GM19395 (cell line): Measurements from ENCODE around the gene TCIRG1.

Experiments
- ATAC-seq: cut with Tn5 transposase; IDR thresholded peaks from one replicate; pipeline ENCODE4 v1.9.1; 2021; ENCODE audit warnings: mild to moderate bottlenecking, moderate library complexity; ENCODE audit not compliant: unreplicated experiment

TCIRG1 gene

DNA sequence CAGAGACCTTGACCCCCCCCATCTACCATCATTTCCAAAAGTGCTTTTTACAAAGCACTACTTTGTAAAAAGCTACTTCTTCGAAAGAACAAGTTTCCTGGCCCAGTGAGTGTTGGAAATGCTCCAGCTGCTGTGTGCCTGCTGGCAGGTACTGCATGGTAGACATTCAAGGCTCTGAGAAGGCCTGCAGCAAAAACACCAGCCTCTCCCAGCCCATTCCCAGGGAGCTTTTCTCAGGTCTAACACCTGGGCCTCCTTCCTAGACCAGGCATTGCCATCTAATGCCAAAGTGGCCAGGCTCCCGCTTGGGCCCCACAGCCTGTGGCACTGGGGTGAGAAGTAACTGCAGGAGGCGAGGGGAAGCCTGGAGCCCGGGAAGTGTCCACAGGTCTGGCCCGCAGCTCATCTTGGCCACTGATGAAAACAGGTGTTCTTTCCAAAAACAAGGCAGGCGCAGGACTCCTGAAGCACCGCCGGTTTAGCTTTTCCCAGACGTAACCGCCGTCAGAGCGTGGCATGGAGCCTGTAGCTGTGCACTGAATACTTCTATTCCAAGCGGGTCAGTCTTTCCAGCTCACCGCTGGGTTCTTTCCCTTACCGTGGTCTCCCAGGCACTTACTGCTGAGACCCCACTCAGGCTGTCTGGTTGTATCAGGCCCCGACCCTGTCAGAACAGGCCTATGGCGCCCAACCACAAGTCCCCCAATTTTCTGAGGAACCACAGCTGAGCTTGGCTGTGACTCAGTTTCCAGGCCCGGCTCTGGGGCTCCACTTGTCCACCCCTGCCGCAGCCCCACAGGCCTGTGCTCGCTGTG lies 1.2 kb upstream of the TCIRG1 start:
- no peak for ATAC-seq

DNA sequence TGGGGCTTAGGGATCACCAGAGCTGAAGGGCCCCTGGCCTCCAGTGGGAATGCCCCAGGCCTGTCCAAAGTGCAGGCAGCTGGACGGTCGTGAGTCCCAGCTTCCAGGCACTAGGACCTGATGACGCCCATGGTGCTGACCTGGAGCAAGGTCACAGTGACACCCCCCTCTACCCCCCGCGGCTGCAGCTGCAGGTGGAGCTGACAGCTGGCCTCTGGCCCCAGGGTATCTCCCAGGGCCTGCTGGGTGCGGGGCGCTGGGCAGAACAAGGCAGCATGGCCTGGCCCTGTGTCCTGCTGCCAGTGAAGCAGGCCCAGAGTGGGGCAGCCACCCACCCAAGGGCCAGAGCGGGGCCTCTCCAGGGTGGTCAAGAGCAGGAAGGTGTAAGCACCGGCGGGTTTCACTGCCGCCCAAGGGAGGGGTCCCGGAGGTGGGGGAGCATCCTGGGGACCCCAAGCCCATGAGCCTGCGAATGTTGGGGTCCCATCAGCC lies 553 bp upstream of the TCIRG1 start:
- ATAC-seq = no peak

DNA sequence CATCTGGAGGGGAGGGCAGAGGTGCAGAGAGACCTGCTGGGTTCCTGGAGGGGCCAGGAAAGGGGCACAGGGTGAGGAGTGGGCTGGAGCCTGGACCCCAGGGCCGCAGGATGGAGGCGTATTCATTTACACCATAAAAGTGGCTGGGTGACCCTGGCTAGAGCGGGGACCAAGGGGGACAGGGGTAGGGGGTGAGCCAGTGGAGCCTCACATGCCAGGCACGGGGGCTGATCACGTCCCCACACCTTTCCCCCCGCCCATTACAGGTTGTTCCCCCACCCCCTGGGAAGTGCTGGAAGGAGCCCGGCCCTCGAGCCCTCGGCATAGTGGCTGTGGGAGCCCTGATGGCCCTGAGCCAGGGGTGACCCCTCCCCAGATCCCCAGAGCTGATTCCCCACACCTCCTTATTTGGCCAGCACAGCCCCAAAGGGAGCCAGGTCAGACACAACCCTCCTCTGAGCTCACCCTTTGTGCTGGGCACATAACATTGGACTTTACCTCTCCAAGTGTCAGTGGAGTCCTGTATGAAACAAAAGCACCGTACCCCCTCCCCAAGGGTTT lies 781 bp downstream of the TCIRG1 start:
- no peak for ATAC-seq

DNA sequence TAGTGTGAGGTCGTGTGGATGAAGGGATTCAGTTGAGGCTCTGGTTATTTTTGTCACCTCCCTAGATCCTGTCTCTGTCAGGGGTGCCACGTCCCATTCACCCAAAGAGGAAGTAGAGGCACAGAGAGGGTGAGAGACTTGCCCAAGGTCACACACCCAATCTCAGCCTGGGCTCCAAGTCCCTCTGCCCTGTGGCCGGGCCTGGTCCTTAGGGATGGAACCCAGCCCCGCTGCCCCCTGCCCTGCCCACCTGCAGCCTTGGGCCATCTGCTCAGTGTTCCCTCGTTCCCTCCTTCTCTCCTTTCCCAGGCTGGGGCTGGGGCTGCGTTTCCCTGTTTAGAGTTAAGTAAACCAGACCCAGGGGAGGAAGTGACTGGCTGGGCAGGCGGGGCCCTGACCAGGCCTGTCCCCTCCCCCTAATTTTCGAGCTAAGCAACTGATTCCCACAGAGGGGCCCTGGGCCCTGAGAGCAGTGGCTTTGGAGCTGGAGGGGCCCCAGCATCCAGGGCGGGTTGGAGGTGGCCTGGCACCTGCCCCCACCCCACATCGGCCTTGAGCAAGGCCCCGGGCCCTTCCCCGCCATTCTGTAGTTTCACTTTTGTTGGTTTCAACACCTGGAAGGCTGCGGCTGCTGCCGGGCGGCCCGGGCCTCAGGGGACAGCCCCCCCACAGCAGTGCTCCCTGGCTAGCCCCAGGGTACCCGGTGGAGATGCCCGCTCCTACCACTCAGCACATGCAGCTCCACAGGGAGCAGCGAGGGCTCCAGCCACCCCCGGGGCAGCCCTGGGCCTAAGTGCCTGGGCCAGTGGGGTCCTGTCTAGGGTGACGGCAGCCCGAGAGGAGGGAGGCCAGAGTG lies 1.5 kb downstream of the TCIRG1 start:
- ATAC-seq = peak; percentile 55

DNA sequence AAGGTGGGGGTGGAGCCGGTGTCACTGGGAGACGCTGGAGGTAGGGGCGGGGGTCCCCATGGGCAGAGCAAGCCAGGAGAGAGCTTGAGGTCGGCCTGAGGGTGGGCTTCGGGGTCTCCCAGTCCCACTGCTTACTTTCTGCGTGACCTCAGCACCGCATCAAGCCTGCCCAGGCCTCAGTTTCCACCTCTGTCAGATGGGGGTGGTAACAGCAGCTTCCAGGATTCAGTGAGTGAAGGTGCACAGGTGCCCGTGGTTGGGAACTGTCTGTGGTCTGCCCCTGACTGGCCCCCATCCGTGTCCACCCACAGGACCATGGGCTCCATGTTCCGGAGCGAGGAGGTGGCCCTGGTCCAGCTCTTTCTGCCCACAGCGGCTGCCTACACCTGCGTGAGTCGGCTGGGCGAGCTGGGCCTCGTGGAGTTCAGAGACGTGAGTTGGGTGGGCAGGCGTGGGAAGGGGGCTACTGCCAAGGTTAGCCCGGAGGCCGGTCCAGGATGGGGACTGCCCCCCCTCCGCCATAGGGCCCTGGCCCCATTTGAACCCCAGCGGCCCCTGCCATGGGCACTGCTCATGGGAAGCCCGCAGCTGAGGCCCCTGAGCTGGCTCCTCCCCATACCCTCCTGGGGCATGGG lies 2.2 kb downstream of the TCIRG1 start:
- ATAC-seq = no peak

DNA sequence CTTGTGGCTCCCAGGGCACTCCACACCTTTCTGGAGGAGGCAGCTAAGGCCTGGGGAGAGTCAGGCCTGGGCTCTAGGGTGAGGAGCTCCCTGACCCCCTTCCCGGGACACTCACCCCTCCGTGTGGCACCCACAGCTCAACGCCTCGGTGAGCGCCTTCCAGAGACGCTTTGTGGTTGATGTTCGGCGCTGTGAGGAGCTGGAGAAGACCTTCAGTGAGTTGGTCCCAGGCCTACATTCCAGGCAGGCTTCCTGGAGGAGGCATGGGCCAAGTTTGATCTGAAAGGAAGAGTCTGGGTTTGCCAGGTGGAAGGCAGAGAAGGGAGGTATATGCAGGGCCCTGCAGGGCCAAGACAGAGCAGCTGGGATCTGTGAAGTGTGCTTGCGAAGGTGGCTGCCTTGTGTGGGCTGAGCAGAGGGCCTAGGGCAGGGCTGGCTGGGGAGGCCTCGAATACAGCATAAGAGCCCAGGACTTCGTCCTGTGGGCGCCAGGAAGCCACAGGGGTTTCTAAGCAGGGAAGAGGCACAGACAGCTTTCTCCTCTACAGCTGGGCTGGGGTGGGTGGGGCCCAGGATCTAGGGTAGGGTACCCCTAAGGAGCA lies 2.9 kb downstream of the TCIRG1 start:
- ATAC-seq = no peak

DNA sequence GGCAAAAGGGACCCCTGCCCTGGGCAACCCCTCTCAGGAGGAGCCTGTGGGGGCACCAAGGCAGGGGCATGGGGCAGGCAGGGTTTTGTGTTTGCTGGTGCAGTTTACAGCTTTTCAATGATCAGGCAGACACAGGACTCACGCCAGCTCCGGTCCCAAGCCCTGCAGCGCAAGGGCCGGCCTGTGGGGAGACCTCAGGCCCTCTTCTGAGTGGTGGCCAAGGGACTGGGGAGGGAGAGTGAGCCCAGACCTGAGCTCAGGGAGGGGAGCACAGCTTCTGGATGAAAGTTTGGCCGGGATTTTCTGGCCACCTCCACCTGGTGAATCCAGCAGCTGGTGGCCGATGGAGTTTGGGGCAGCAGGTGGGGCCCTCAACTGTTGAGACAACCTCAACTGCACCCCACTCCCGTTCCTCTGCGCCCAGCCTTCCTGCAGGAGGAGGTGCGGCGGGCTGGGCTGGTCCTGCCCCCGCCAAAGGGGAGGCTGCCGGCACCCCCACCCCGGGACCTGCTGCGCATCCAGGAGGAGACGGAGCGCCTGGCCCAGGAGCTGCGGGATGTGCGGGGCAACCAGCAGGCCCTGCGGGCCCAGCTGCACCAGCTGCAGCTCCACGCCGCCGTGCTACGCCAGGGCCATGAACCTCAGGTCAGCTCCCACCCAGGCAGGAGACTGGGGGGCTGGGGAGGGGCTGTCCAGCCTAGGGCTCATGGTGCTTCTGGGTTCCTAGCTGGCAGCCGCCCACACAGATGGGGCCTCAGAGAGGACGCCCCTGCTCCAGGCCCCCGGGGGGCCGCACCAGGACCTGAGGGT lies 3.6 kb downstream of the TCIRG1 start:
- ATAC-seq = no peak

DNA sequence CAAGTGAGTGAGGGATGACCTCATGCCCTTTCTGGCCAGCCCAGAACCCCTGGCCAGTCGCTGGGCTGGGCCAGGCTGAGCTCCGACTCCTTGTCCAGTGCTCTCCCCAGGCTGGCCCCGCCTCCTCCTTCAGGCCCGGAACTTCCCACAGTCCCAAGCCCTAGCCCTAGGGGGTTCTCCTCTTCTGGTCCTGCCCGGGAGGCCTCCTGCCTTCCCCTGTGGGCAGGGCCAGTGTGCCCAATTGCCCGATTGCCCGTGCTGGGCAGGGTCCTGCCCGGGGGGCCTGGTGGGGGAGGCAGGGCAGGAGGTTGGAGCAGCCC lies 4.2 kb downstream of the TCIRG1 start:
- ATAC-seq = no peak

DNA sequence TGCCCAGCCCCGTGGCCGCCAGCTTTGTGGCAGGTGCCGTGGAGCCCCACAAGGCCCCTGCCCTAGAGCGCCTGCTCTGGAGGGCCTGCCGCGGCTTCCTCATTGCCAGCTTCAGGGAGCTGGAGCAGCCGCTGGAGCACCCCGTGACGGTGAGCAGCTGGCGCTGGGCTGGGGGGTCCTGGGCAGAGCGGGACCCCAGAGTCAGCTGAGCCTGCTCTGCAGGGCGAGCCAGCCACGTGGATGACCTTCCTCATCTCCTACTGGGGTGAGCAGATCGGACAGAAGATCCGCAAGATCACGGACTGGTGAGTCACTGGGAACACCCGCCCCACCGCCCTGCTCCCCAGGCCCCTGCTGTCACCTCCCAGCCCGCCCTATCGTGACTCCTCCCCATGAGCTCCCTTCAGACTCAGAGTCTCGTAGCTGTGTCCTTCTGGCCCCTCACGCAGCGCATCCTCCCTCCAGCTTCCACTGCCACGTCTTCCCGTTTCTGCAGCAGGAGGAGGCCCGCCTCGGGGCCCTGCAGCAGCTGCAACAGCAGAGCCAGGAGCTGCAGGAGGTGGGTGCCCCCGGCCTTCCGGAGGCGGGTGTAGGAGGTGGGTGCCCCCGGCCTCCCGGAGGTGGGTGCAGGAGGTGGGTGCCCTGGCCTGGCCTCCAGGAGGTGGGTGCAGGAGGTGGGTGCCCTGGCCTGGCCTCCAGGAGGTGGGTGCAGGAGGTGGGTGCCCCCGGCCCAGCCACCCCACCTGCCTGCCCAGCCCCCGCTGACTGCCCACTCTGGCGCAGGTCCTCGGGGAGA lies 4.7 kb downstream of the TCIRG1 start:
- no peak for ATAC-seq

DNA sequence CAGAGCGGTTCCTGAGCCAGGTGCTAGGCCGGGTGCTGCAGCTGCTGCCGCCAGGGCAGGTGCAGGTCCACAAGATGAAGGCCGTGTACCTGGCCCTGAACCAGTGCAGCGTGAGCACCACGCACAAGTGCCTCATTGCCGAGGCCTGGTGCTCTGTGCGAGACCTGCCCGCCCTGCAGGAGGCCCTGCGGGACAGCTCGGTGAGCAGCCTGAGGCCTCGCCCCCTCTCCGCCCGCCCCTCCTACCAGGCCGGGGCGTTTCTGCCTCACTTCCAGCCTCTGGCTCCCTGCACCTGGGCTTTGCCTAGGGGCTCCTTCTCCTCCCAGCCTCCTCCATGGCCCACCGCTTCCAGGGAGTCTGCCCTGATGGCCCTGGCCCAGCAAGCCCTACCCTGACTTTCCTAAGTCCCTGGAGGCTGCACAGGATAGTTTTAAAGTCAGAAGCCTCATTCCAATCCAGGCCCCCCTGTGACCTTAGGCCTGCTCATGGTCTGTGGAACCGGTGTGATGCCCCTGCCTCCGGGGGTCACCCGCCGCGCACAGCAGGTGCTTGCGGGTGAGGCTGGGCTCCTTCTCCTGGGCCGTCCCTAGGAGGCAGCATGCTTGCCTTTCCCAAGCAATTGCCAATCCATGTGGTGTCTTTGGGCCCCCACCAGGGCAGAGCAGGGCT lies 5.5 kb downstream of the TCIRG1 start:
- ATAC-seq = no peak

DNA sequence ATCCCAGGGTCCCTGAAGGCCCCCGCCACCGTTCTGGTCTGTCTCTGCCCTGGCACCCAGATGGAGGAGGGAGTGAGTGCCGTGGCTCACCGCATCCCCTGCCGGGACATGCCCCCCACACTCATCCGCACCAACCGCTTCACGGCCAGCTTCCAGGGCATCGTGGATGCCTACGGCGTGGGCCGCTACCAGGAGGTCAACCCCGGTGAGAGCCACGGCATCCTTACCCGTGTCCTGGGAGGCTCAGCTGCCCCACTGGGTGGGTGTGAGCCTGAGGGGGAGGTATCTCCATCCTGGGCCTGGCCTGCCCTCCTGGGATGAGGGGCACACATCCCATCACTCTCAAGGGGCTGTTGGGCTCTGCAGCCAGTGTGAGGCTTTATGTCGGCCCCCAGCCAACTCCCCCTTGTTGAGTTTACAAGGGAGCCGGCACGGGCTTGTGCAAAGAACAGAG lies 6.1 kb downstream of the TCIRG1 start:
- ATAC-seq = no peak

DNA sequence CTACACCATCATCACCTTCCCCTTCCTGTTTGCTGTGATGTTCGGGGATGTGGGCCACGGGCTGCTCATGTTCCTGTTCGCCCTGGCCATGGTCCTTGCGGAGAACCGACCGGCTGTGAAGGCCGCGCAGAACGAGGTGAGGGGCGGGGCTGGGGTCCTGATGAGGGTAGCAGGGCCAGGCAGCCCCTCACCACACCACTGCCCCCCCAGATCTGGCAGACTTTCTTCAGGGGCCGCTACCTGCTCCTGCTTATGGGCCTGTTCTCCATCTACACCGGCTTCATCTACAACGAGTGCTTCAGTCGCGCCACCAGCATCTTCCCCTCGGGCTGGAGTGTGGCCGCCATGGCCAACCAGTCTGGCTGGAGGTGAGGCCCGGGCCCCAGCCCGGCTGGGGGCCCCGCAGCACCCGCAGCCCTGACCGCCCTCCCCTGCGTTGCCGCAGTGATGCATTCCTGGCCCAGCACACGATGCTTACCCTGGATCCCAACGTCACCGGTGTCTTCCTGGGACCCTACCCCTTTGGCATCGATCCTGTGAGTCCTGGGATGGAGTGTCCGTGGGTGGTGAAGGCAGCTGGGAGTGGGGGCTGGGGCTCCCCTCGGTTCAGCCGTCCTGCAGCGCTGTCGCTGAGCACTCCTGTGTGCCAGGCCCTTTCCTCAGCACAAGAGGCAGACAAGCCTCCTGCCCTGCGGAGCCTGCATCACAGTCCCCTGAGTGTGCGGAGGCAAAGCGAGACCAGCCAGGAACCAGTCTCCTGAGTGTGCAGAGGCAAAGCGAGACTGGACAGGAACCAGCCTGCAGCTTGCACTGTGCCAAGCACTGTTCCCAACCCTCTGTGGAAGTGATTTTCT lies 8.8 kb downstream of the TCIRG1 start:
- ATAC-seq = no peak

DNA sequence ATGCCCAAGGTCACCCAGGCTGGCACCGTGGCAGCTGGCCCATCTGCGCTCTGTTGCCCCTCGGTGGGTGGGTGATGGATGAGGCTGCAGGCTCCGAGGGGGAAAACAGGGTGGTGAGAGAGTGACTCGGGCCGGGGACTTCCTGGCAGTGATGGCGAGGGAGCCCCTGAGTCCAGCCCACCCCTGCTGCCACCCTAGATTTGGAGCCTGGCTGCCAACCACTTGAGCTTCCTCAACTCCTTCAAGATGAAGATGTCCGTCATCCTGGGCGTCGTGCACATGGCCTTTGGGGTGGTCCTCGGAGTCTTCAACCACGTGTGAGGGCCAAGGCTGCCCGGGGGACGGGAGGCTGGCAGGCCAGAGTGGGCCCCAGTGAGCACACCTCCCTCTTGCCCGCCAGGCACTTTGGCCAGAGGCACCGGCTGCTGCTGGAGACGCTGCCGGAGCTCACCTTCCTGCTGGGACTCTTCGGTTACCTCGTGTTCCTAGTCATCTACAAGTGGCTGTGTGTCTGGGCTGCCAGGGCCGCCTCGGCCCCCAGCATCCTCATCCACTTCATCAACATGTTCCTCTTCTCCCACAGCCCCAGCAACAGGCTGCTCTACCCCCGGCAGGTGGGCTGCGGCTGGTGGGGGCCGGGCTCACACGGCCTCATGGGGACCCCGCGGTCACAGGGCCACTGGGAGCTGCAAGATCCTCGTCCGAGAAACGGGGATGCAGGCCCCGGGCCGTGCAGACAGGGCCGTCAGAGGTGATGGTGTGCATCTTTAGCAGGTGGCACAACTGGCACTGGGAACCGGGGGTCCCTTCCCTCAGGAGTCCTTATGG lies 10.1 kb downstream of the TCIRG1 start:
- no peak for ATAC-seq

DNA sequence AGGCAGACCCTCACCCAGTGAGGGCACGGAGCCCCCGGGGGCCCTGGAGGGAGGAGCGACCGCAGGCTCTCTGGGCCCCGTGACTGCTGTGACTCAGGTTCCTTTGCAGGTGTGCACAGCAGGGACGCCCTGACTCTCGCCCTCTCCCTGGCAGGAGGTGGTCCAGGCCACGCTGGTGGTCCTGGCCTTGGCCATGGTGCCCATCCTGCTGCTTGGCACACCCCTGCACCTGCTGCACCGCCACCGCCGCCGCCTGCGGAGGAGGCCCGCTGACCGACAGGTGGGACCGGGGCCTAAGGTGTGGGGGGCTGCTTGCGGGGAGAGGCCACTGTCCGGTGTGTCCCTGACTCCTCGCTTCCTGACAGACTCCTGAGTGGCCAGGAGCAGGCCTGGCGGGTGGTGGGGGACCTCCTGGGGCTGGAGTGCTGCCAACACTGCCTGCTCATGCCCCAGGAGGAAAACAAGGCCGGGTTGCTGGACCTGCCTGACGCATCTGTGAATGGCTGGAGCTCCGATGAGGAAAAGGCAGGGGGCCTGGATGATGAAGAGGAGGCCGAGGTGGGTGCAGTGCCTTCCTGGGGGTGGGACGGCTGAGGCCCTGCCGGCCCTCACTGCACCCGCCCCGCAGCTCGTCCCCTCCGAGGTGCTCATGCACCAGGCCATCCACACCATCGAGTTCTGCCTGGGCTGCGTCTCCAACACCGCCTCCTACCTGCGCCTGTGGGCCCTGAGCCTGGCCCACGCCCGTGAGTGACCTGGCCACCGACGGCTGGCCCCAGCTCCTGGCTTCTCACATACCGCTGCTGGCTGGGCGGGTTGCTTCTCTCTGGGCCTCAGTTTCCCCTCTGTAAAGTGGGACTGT lies 10.9 kb downstream of the TCIRG1 start:
- no peak for ATAC-seq

DNA sequence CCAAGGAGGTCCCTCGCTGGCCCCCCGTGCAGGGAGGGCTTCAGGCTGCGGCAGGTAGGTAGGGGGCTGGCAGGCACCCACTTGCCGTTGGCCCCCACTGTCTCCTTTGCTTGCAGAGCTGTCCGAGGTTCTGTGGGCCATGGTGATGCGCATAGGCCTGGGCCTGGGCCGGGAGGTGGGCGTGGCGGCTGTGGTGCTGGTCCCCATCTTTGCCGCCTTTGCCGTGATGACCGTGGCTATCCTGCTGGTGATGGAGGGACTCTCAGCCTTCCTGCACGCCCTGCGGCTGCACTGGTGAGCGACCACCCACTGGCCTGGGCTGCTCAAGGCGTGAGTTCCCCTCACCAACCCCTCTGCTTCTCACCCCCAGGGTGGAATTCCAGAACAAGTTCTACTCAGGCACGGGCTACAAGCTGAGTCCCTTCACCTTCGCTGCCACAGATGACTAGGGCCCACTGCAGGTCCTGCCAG lies 11.6 kb downstream of the TCIRG1 start:
- ATAC-seq = no peak
